Measurements from ENCODE around the gene ZNF546.

ZNF546 gene

GRCh38 chr19:40055832-40056504 lies 59.1 kb downstream of the ZNF546 start, which contains the start of gene ZNF780B:
ZNF780B (minus strand) TSS chr19:40056231; CDS start chr19:40050332, 5,899 bp downstream.
- peak; percentile 60 for DNase-seq (ENCODE audit: low read depth)

- DNase-seq (ENCODE audit: low read depth), result no peak
These were observed 59.6 kb downstream of the ZNF546 start for GRCh38 chr19:40056505-40056904.

GRCh38 chr19:40057166-40057565 lies 60.3 kb downstream of the ZNF546 start:
- no peak for DNase-seq (ENCODE audit: low read depth)

- DNase-seq (ENCODE audit: low read depth), result no peak
These were observed 62.8 kb downstream of the ZNF546 start for GRCh38 chr19:40059624-40060023.

- DNase-seq (ENCODE audit: low read depth), result no peak
These were observed 73.2 kb downstream of the ZNF546 start for GRCh38 chr19:40070058-40070457.

Measured in amniotic epithelial cell (primary cell).